CD4-positive, alpha-beta T cell (primary cell): ENCODE measurements around the gene PGS1. TPM values are rescaled to one million over a fixed set of nuclear protein-coding genes. Genes with fewer than 3 reads are reported as not detected.
A peak's percentile ranks its signal among the peaks of the same experiment; 100 is the strongest.

Source experiments
- ATAC-seq: fragments of 200-7000 bp; cut with Tn5 transposase; one replicate; pipeline ENCODE4 v1.10.0; 2022; ENCODE audit warnings: mild to moderate bottlenecking; ENCODE audit not compliant: poor library complexity
- CTCF ChIA-PET: fragments of 350-600 bp; sonication (Branson Sonifier 250); formaldehyde crosslinking; loops from one replicate; lab custom pipeline; 2021; ENCODE audit warnings: antibody characterized with exemption, inconsistent platforms; lab: Charles Lee
- POLR2A ChIA-PET: fragments of 350-600 bp; sonication (Branson Sonifier 250); formaldehyde crosslinking; loops from one replicate; lab custom pipeline; 2021; ENCODE audit warnings: antibody characterized with exemption, inconsistent platforms; lab: Charles Lee
- DNase-seq, 14 experiments: peaks; one replicate each; pipeline ENCODE4 v3.0.0-alpha.2; 2013 to 2020; ENCODE audit warnings: mixed read lengths in 2 of 14
- H3K27ac ChIP-seq, 2 donors: one replicate each; pipeline versions ENCODE4 v1.5.1 to v1.7.0; 2013; ENCODE audit warnings: low read length in 2 of 2, low read depth in 1 of 2, mild to moderate bottlenecking in 1 of 2
- H3K27me3 ChIP-seq, 2 experiments: 1 replicate in 1 of 2; 2 replicates in 1 of 2; pipeline versions ENCODE4 v1.6.1 to v1.7.0; 2013; ENCODE audit warnings: low read length in 2 of 2, control low read depth in 1 of 2, mild to moderate bottlenecking in 1 of 2, moderate library complexity in 1 of 2; ENCODE audit not compliant: insufficient read depth in 2 of 2, control insufficient read depth in 1 of 2
- H3K36me3 ChIP-seq: one replicate; pipeline ENCODE4 v1.6.1; 2013; ENCODE audit warnings: low read length, control low read depth; ENCODE audit not compliant: insufficient read depth
- H3K4me1 ChIP-seq: one replicate; pipeline ENCODE4 v1.6.1; 2013; ENCODE audit warnings: low read length, control low read depth; ENCODE audit not compliant: insufficient read depth
- H3K4me3 ChIP-seq: one replicate; pipeline ENCODE4 v1.5.1; 2013; ENCODE audit warnings: mild to moderate bottlenecking, low read length, moderate library complexity
- H3K9me3 ChIP-seq, 2 experiments: 1 replicate in 1 of 2; 2 replicates in 1 of 2; pipeline versions ENCODE4 v1.6.1 to v1.7.0; 2013; ENCODE audit warnings: low read length in 2 of 2, mild to moderate bottlenecking in 2 of 2, control low read depth in 1 of 2, moderate library complexity in 1 of 2; ENCODE audit not compliant: control insufficient read depth in 1 of 2, insufficient read depth in 1 of 2
- H3K27ac Mint-ChIP-seq: one replicate; pipeline ENCODE4 v1.8.0; 2020; ENCODE audit warnings: mixed read lengths
- H3K27me3 Mint-ChIP-seq: one replicate; pipeline ENCODE4 v1.8.0; 2021; ENCODE audit warnings: mixed read lengths
- H3K36me3 Mint-ChIP-seq: one replicate; pipeline ENCODE4 v1.8.0; 2021; ENCODE audit warnings: low read depth, mixed read lengths
- H3K4me1 Mint-ChIP-seq: one replicate; pipeline ENCODE4 v1.8.0; 2021; ENCODE audit warnings: low read depth, mixed read lengths
- H3K4me3 Mint-ChIP-seq: one replicate; pipeline ENCODE4 v1.8.0; 2020; ENCODE audit warnings: mild to moderate bottlenecking, mixed read lengths
- H3K9me3 Mint-ChIP-seq: one replicate; pipeline ENCODE4 v1.8.0; 2020; ENCODE audit warnings: mixed read lengths
- intact Hi-C, 2 experiments: fragments of 100-400 bp; cut with DNase I in 1 of 2; cut with micrococcal nuclease in 1 of 2; formaldehyde crosslinking; loops; one replicate each; pipeline versions ENCODE4 v1.15.1 to v1.9.0; 2023 to 2025; cut with DNase I, micrococcal nuclease
- total RNA-seq, 174 experiments: library from RNA in 2 of 174; stranded (reverse) in 2 of 174; gene quantifications; one replicate each; pipeline ENCODE4 v1.2.3 and lab custom pipeline; 2021 to 2026
- TF ChIP-seq, protein P1 (sequence below): fragments of 200-600 bp; IDR thresholded peaks from one replicate; pipeline ENCODE4 v1.8.0; 2022; ENCODE audit warnings: antibody characterized with exemption, mild to moderate bottlenecking

PGS1 gene
- total RNA-seq, 2 experiments from 2014 or later, result 40.9 to 45.3 TPM

DNA sequence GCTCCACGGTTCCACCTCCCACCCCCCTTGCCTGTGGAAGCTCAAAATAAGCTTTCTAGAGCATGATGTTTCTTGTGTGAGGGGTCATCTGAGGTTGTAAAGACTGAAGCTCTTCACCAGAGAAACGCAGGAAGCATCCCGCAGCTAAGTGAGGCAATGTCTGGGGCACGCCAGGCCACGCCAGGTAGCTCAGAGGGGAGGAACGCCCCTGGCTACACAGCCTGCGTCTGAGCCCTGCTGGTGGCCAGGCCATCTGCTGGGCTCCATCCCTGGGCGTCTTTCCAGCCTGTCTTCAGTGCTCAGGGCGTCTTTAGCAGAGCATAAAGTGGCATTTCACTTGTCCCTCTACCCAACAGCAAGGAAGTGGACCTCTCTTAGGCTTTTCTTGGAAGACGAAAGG lies 33.8 kb upstream of the PGS1 start:
- peak in 2 of 14 experiments; percentile 16 to 26 for DNase-seq
- Histone ChIP-seq H3K36me3 (no peaks in the 10 kb centered on the region), H3K4me3 (no peak overlapping the region), H3K9me3 (no peaks in the 10 kb centered on the region), H3K27ac (peak overlapping the region; percentile 24 to 62), H3K27me3 (no peaks in the 10 kb centered on the region), H3K4me1 (peaks cover 91% of the 10 kb centered on the region)
- ChIA-PET CTCF (interaction anchor here (0.7 to 2.4 kb wide), 5 partner anchors 9 to 402 kb away, joined by 3 to 19 read pairs (median 5); partner anchors contain the start of gene SOCS3), POLR2A (interaction anchor here (0.5 to 2.9 kb wide), 8 partner anchors 11 to 204 kb away, joined by 3 to 24 read pairs (median 8); no protein-coding TSS in a partner anchor)
- intact Hi-C loops, result no loop called here
- Mint-ChIP-seq H3K9me3 (no peaks in the 10 kb centered on the region), H3K36me3 (no peaks in the 10 kb centered on the region), H3K4me1 (peaks cover 82% of the 10 kb centered on the region), H3K27ac (peak overlapping the region; percentile 99), H3K4me3 (peak overlapping the region; percentile 58), H3K27me3 (no peaks in the 10 kb centered on the region)
- TF ChIP-seq, protein P1, sequence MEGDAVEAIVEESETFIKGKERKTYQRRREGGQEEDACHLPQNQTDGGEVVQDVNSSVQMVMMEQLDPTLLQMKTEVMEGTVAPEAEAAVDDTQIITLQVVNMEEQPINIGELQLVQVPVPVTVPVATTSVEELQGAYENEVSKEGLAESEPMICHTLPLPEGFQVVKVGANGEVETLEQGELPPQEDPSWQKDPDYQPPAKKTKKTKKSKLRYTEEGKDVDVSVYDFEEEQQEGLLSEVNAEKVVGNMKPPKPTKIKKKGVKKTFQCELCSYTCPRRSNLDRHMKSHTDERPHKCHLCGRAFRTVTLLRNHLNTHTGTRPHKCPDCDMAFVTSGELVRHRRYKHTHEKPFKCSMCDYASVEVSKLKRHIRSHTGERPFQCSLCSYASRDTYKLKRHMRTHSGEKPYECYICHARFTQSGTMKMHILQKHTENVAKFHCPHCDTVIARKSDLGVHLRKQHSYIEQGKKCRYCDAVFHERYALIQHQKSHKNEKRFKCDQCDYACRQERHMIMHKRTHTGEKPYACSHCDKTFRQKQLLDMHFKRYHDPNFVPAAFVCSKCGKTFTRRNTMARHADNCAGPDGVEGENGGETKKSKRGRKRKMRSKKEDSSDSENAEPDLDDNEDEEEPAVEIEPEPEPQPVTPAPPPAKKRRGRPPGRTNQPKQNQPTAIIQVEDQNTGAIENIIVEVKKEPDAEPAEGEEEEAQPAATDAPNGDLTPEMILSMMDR, result no peak
- no peak for ATAC-seq

DNA sequence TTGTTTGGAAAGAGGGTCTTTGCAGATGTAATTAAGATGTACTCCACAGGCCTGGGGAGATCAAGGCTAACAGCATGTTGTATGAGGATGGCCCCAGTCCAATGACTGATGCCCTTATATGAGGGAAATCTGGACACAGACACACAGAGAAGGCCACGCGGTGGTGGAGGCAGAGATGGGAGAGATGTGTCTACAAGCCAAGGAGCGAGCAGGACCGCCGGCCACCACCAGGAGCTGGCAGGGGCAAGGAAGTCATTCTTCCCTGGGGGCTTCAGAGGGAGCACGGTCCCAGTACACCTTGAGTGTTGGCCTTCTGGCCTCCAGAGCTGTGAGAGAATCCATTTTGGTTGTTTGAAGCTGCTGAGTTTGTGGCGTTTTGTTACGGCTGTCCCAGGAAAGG lies 33.3 kb upstream of the PGS1 start:
- no peak for ATAC-seq
- POLR2A ChIA-PET, result no interaction called here
- H3K27ac Mint-ChIP-seq, result peak overlapping the region; percentile 99
- no peak overlapping the region for H3K4me3 Mint-ChIP-seq
- Histone ChIP-seq H3K27me3 (no peaks in the 10 kb centered on the region), H3K9me3 (no peaks in the 10 kb centered on the region), H3K4me3 (no peak overlapping the region), H3K36me3 (no peaks in the 10 kb centered on the region), H3K27ac (peak overlapping the region; percentile 23 to 24), H3K4me1 (peaks cover 91% of the 10 kb centered on the region)
- peaks cover 82% of the 10 kb centered on the region for H3K4me1 Mint-ChIP-seq
- TF ChIP-seq, protein P1, result no peak
- no peaks in the 10 kb centered on the region for H3K9me3 Mint-ChIP-seq
- H3K27me3 Mint-ChIP-seq, result no peaks in the 10 kb centered on the region
- CTCF ChIA-PET, result interaction anchor here (0.6 to 2.4 kb wide), 4 partner anchors 11 to 94 kb away, joined by 3 to 19 read pairs (median 6); partner anchors contain the start of gene SOCS3
- DNase-seq, result no peak
- intact Hi-C loops, result no loop called here
- no peaks in the 10 kb centered on the region for H3K36me3 Mint-ChIP-seq

DNA sequence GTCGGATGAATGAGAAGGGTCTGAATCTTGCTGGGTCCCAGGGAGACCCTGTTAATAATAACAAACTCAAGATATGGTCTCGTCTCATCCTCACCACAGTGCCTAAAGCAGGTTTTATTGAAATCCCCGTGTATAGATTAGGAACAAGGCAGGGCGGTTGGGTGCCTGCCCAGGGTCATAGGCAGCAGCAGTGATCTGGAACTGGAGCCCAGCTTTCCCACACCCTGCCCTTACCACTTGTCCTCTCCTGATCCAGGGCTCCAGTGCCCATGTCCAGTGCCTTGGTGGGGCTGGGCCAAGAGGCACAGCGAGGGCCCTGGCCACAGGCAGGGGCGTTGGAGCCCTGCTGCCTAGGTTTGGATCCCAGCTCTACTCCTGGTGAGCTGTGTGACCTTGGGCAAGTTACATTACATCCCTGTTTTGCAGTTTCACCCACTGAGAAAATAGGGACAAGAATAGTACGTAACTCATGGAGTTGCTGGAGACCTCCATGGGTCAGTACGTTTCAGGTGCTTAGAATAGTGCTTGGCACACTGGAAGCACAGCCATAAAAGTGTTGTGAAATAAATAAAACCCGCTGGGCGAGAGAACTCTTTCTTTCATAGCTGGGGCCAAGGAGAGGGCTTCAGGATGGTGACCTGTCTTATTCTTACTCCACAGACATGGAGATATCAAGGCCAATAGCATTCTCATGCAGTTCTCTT lies 32.5 kb upstream of the PGS1 start:
- H3K4me1 Mint-ChIP-seq, result peaks cover 82% of the 10 kb centered on the region
- H3K36me3 Mint-ChIP-seq, result no peaks in the 10 kb centered on the region
- POLR2A ChIA-PET, result no interaction called here
- CTCF ChIA-PET, result interaction anchor here (0.6 to 2.2 kb wide), 4 partner anchors 10 to 95 kb away, joined by 3 to 6 read pairs (median 4); partner anchors contain the start of gene SOCS3
- Histone ChIP-seq H3K9me3 (no peaks in the 10 kb centered on the region), H3K27me3 (no peaks in the 10 kb centered on the region), H3K27ac (no peak overlapping the region), H3K4me1 (peaks cover 91% of the 10 kb centered on the region), H3K4me3 (no peak overlapping the region), H3K36me3 (no peaks in the 10 kb centered on the region)
- no peaks in the 10 kb centered on the region for H3K9me3 Mint-ChIP-seq
- ATAC-seq (no peak), DNase-seq (no peak)
- TF ChIP-seq, protein P1, result no peak
- peak overlapping the region; percentile 20 for H3K4me3 Mint-ChIP-seq
- H3K27ac Mint-ChIP-seq, result peak overlapping the region; percentile 99
- intact Hi-C loops, result no loop called here
- H3K27me3 Mint-ChIP-seq, result no peaks in the 10 kb centered on the region
